HCT116 (cell line): Measurements from ENCODE around the gene ZNF236. TPM values are rescaled to one million over a fixed set of nuclear protein-coding genes. Genes with fewer than 3 reads are reported as not detected.

Experiments used
- ATAC-seq: fragments of 200-7000 bp; cut with Tn5 transposase; 2 replicates; pipeline ENCODE4 v1.9.1; 2020; ENCODE audit warnings: mild to moderate bottlenecking, moderate library complexity
- BruUV-seq: library from RNA; stranded (reverse); fragments of 400-500 nt; replicated peaks from 2 replicates; lab custom pipeline; 2021; lab: Mats Ljungman, UMichigan
- CTCF ChIA-PET: fragments of 300-600 bp; sonication (Branson Sonifier 250); formaldehyde crosslinking; loops from one replicate; lab custom pipeline; 2021; ENCODE audit warnings: antibody characterized with exemption; lab: Charles Lee
- POLR2A ChIA-PET: fragments of 300-600, 350-600 bp; sonication (Branson Sonifier 250); formaldehyde crosslinking; loops from one replicate; lab custom pipeline; 2021; ENCODE audit warnings: antibody characterized with exemption; lab: Charles Lee
- RAD21 ChIA-PET, 2 experiments: fragments of 300-600 bp; sonication (Branson Sonifier 250); formaldehyde crosslinking; loops; one replicate each; lab custom pipeline; 2023; ENCODE audit warnings: low total read pairs in 2 of 2; ENCODE audit not compliant: uncharacterized antibody in 2 of 2, unreplicated experiment in 2 of 2, low non-redundant PET in 1 of 2; lab: Charles Lee
- DNase-seq: peaks from one replicate; pipeline ENCODE4 v3.0.0-alpha.2; 2010; ENCODE audit warnings: low read depth, low spot score
- H2AFZ ChIP-seq: fragments of 200-600 bp; shearing (Covaris generic), sonication (generic); 2 replicates; pipeline ENCODE4 v1.6.1; 2017; ENCODE audit warnings: low read depth, mixed run types, mixed read lengths, antibody characterized with exemption, low read length; ENCODE audit not compliant: poor library complexity, severe bottlenecking
- H3K27ac ChIP-seq: 2 replicates; pipeline ENCODE4 v1.5.1; 2012; ENCODE audit warnings: low read depth, low read length
- H3K27me3 ChIP-seq: fragments of 200-600 bp; sonication (generic); 2 replicates; pipeline ENCODE4 v1.6.1; 2016; ENCODE audit warnings: mixed run types, low read length, mixed read lengths; ENCODE audit not compliant: insufficient read depth
- H3K36me3 ChIP-seq, 2 experiments: fragments of 200-500 bp in 1 of 2; fragments of 200-600 bp in 1 of 2; sonication (Bioruptor generic) in 1 of 2; sonication (generic) in 1 of 2; 2 replicates each; pipeline versions ENCODE4 v1.5.1 to v1.6.1; 2014 to 2016; ENCODE audit warnings: low read length in 2 of 2, inconsistent platforms in 1 of 2, mixed read lengths in 1 of 2, mixed run types in 1 of 2; ENCODE audit not compliant: insufficient read depth in 2 of 2, control insufficient read depth in 1 of 2
- H3K4me1 ChIP-seq, 2 experiments: fragments of 200-600 bp in 1 of 2; sonication (generic) in 1 of 2; 2 replicates each; pipeline versions ENCODE4 v1.5.1 to v1.6.1; 2012 to 2017; ENCODE audit warnings: low read length in 2 of 2, inconsistent platforms in 1 of 2, mild to moderate bottlenecking in 1 of 2, mixed read lengths in 1 of 2, mixed run types in 1 of 2, moderate library complexity in 1 of 2; ENCODE audit not compliant: insufficient read depth in 2 of 2, control insufficient read depth in 1 of 2
- H3K4me2 ChIP-seq: fragments of 200-600 bp; sonication (generic); 2 replicates; pipeline ENCODE4 v1.6.1; 2017; ENCODE audit warnings: mixed run types, low read length, mixed read lengths
- H3K4me3 ChIP-seq, 2 experiments: fragments of 200-600 bp in 1 of 2; sonication (generic) in 1 of 2; replicated peaks in 1 of 2; 2 replicates each; pipeline ENCODE4 v1.5.1; 2011 to 2016; ENCODE audit warnings: low read length in 2 of 2, control low read depth in 1 of 2, low read depth in 1 of 2, mild to moderate bottlenecking in 1 of 2, mixed read lengths in 1 of 2, mixed run types in 1 of 2
- H3K79me2 ChIP-seq: fragments of 200-600 bp; sonication (generic); 2 replicates; pipeline ENCODE4 v1.6.1; 2017; ENCODE audit warnings: mild to moderate bottlenecking, mixed run types, low read length, moderate library complexity, mixed read lengths; ENCODE audit not compliant: insufficient read depth
- H3K9ac ChIP-seq: fragments of 200-600 bp; sonication (generic); 2 replicates; pipeline ENCODE4 v1.6.1; 2016; ENCODE audit warnings: low read length, mixed read lengths
- H3K9me2 ChIP-seq: fragments of 200-600 bp; sonication (generic), shearing (Covaris generic); 2 replicates; pipeline ENCODE4 v1.6.1; 2017; ENCODE audit warnings: mixed run types, mild to moderate bottlenecking, moderate library complexity; ENCODE audit not compliant: insufficient read depth
- H3K9me3 ChIP-seq, 2 experiments: fragments of 200-500 bp in 1 of 2; fragments of 200-600 bp in 1 of 2; sonication (Bioruptor generic) in 1 of 2; sonication (generic) in 1 of 2; 2 replicates each; pipeline ENCODE4 v1.6.1; 2014 to 2017; ENCODE audit warnings: low read length in 2 of 2, mixed read lengths in 2 of 2, inconsistent platforms in 1 of 2, low read depth in 1 of 2, mild to moderate bottlenecking in 1 of 2, mixed run types in 1 of 2, moderate library complexity in 1 of 2; ENCODE audit not compliant: control insufficient read depth in 1 of 2, insufficient read depth in 1 of 2
- H4K20me1 ChIP-seq: fragments of 200-600 bp; sonication (generic), shearing (Covaris generic); 2 replicates; pipeline ENCODE4 v1.6.1; 2017; ENCODE audit warnings: mixed run types, mild to moderate bottlenecking, moderate library complexity; ENCODE audit not compliant: insufficient read depth
- CBX3 ChIP-seq: IDR thresholded peaks from 2 replicates; pipeline ENCODE4 v1.6.1; 2012; ENCODE audit warnings: low read depth
- CEBPB ChIP-seq: IDR thresholded peaks from 2 replicates; pipeline ENCODE4 v1.6.1; 2012; ENCODE audit warnings: low read depth
- EZH2 ChIP-seq: fragments of 200-600 bp; sonication (generic); IDR thresholded peaks from 2 replicates; pipeline ENCODE4 v1.6.1; 2017; ENCODE audit warnings: antibody characterized with exemption, mixed run types
- JUND ChIP-seq: IDR thresholded peaks from 2 replicates; pipeline ENCODE4 v1.6.1; 2012
- POLR2A ChIP-seq: IDR thresholded peaks from 2 replicates; pipeline ENCODE4 v1.7.0; 2011; ENCODE audit warnings: borderline replicate concordance; ENCODE audit not compliant: insufficient read depth, insufficient read length; ENCODE audit errors: extremely low read depth
- ZFX ChIP-seq: fragments of 450-650 bp; IDR thresholded peaks from 2 replicates; pipeline ENCODE4 v1.6.1; 2017
- intact Hi-C: fragments of 100-400 bp; cut with micrococcal nuclease; formaldehyde crosslinking; loops from 2 replicates; pipeline ENCODE4 v1.10.0; 2022
- total RNA-seq: library from RNA; stranded (reverse); gene quantifications from one replicate; pipeline ENCODE4 v1.2.1, GENCODE V29; 2021; ENCODE audit not compliant: unreplicated experiment
- TF ChIP-seq, protein P1 (sequence below): IDR thresholded peaks from 2 replicates; pipeline ENCODE4 v1.6.1; 2012
- TF ChIP-seq, protein P2 (sequence below): IDR thresholded peaks from 2 replicates; pipeline ENCODE4 v1.6.1; 2011; ENCODE audit warnings: mild to moderate bottlenecking, low read length, moderate library complexity; ENCODE audit not compliant: insufficient replicate concordance; ENCODE audit errors: extremely low read depth

ZNF236 gene
- total RNA-seq, 1 experiment from 2014 or later = 15.0 TPM

DNA sequence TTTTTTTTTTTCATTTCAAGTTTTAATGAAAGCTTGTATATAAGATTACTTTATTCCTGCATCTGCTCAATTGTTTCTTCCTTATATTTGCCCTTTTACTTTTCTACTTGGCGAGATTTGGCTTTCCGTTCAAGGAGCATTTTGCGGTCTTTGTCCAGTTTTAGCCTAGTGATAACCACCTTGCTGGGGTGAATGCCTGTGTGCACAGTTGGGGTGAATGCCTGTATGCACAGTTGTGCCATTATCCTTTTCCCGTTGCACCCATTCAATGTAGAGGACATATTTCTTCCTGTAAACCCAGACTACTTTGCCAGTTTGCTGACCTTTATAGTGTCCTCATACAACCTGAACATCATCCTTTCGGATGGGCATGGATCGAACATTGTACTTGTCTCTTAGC is 12.0 kb downstream of the ZNF236 start:
- no peaks in the 10 kb centered on the region for H3K36me3 ChIP-seq
- DNase-seq (no peak), ATAC-seq (no peak)
- intact Hi-C loops = no loop called here
- no peak overlapping the region for H3K4me2 ChIP-seq
- peaks cover 64% of the 10 kb centered on the region for H3K79me2 ChIP-seq
- no peak overlapping the region for H2AFZ ChIP-seq
- TF ChIP-seq, protein P1, sequence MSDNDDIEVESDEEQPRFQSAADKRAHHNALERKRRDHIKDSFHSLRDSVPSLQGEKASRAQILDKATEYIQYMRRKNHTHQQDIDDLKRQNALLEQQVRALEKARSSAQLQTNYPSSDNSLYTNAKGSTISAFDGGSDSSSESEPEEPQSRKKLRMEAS = no peak
- no peak overlapping the region for H3K27ac ChIP-seq
- no peaks in the 10 kb centered on the region for H3K9me2 ChIP-seq
- no peak overlapping the region for H3K9ac ChIP-seq
- ChIA-PET CTCF (no interaction called here), POLR2A (no interaction called here), RAD21 (no interaction called here)
- no peaks in the 10 kb centered on the region for H3K4me1 ChIP-seq
- no peak overlapping the region for H3K4me3 ChIP-seq
- no TSS peak for BruUV-seq
- no peaks in the 10 kb centered on the region for H3K9me3 ChIP-seq
- no peaks in the 10 kb centered on the region for H4K20me1 ChIP-seq
- no peaks in the 10 kb centered on the region for H3K27me3 ChIP-seq

DNA sequence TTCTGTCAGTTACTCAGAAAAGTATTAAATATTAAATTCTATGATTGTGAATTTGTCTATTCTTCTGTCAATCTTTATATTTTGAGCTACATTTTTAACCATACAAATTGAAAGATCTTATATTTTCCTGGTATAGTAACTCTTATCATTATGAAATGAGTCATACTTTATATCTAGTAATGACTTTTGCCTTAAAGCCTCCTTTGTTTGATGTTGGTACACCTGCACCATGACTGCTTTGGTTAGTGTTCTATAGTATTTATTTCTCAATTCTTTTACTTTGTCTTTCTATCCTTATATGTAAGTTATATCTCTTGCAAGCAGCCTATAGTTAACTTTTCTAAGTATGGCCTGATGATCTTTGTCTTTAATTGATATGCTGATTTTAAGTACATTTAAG is 13.0 kb downstream of the ZNF236 start:
- Histone ChIP-seq H3K4me2 (no peak overlapping the region), H2AFZ (no peak overlapping the region), H3K9ac (no peak overlapping the region), H4K20me1 (no peaks in the 10 kb centered on the region), H3K27ac (no peak overlapping the region), H3K4me3 (no peak overlapping the region), H3K36me3 (no peaks in the 10 kb centered on the region), H3K27me3 (no peaks in the 10 kb centered on the region), H3K9me3 (no peaks in the 10 kb centered on the region), H3K4me1 (no peaks in the 10 kb centered on the region), H3K9me2 (no peaks in the 10 kb centered on the region), H3K79me2 (peaks cover 68% of the 10 kb centered on the region)
- intact Hi-C loops = no loop called here
- DNase-seq = no peak
- CTCF ChIA-PET = no interaction called here
- TF ChIP-seq, protein P2, sequence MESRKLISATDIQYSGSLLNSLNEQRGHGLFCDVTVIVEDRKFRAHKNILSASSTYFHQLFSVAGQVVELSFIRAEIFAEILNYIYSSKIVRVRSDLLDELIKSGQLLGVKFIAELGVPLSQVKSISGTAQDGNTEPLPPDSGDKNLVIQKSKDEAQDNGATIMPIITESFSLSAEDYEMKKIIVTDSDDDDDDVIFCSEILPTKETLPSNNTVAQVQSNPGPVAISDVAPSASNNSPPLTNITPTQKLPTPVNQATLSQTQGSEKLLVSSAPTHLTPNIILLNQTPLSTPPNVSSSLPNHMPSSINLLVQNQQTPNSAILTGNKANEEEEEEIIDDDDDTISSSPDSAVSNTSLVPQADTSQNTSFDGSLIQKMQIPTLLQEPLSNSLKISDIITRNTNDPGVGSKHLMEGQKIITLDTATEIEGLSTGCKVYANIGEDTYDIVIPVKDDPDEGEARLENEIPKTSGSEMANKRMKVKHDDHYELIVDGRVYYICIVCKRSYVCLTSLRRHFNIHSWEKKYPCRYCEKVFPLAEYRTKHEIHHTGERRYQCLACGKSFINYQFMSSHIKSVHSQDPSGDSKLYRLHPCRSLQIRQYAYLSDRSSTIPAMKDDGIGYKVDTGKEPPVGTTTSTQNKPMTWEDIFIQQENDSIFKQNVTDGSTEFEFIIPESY = no peak
- no peak for TF ChIP-seq ZFX
- no peak for TF ChIP-seq CBX3
- no peak for TF ChIP-seq CEBPB
- TF ChIP-seq EZH2 = no peak
- no peak for TF ChIP-seq JUND
- TF ChIP-seq POLR2A = no peak
- ATAC-seq = no peak
- BruUV-seq = no TSS peak
- POLR2A ChIA-PET = no interaction called here
- RAD21 ChIA-PET = no interaction called here
